ENCODE data around the gene ERC1. TPM values are rescaled to one million over a fixed set of nuclear protein-coding genes. Genes with fewer than 3 reads are reported as not detected.

The ERC1 gene
- total and polyA plus RNA-seq, 2 donors (not counting 1 experiment from before 2014, with no cell fraction given), result 19.7 to 34.5 TPM

DNA sequence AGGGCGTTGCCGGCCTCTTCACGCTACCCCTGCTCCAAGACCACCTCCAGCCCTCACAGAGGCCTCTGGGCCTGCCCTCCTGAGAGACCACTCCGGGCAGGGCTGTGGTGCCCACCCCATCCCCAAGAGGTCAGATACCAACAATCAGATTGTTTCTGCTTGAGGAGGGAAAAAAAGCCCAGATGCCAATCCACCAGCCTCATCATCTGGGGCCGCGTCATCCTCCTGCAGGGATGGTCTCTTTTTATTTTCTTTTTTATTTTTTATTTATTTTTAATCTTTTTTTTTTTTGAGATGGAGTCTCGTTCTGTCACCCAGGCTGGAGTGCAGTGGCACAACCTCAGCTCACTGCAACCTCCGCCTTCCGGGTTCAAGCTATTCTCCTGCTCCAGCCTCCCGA, 510.0 kb downstream of the ERC1 start:
- no peak overlapping the region for H3K4me2 ChIP-seq (ENCODE audit: extremely low read depth, insufficient read depth, low read length)
- H3K27ac ChIP-seq (ENCODE audit: insufficient read depth, low read length), result no peak overlapping the region
- no peak for DNase-seq (ENCODE audit: low read depth in 2 of 2)
- H3K79me2 ChIP-seq (ENCODE audit: control insufficient read depth, insufficient read depth, low read length), result no peaks in the 10 kb centered on the region
- H3K4me3 ChIP-seq (replicated peaks in 1 of 4; ENCODE audit: control extremely low read depth in 1 of 4, insufficient read depth in 1 of 4, low read depth in 3 of 4, low read length in 4 of 4), result no peak overlapping the region
- TF ChIP-seq CTCF (conservative IDR thresholded peaks at IDR 0.05 in 1 of 2, IDR thresholded peaks at IDR 0.05 in 1 of 2; ENCODE audit: low read depth in 1 of 2, low read length in 2 of 2), result no peak
- TF ChIP-seq EZH2 (IDR thresholded peaks at IDR 0.05; ENCODE audit: low read length, missing control alignments), result no peak
- H3K27me3 ChIP-seq (ENCODE audit: control insufficient read depth, insufficient read depth, low read length), result no peaks in the 10 kb centered on the region
- H4K20me1 ChIP-seq (ENCODE audit: control insufficient read depth, extremely low read depth, insufficient read depth, low read length), result no peaks in the 10 kb centered on the region
- peaks cover 7% of the 10 kb centered on the region for H3K4me1 ChIP-seq (ENCODE audit: control insufficient read depth, extremely low read depth, insufficient read depth, low read length)
- H3K9me3 ChIP-seq (ENCODE audit: control insufficient read depth, insufficient read depth, low read depth, low read length), result no peaks in the 10 kb centered on the region
- H3K9ac ChIP-seq (ENCODE audit: insufficient read depth, low read length), result no peak overlapping the region
- no peaks in the 10 kb centered on the region for H3K36me3 ChIP-seq (ENCODE audit: control insufficient read depth, insufficient read depth, low read length)
- H2AFZ ChIP-seq (ENCODE audit: low read length), result no peak overlapping the region

GRCh38 chr12:1501695-1502378, 510.8 kb downstream of the ERC1 start:
- H3K79me2 ChIP-seq (ENCODE audit: control insufficient read depth, insufficient read depth, low read length), result no peaks in the 10 kb centered on the region
- H3K4me1 ChIP-seq (ENCODE audit: control insufficient read depth, extremely low read depth, insufficient read depth, low read length), result peaks cover 7% of the 10 kb centered on the region
- TF ChIP-seq CTCF (conservative IDR thresholded peaks at IDR 0.05 in 1 of 2, IDR thresholded peaks at IDR 0.05 in 1 of 2; ENCODE audit: low read depth in 1 of 2, low read length in 2 of 2) (no peak), EZH2 (IDR thresholded peaks at IDR 0.05; ENCODE audit: low read length, missing control alignments) (no peak)
- H3K36me3 ChIP-seq (ENCODE audit: control insufficient read depth, insufficient read depth, low read length), result no peaks in the 10 kb centered on the region
- H3K27me3 ChIP-seq (ENCODE audit: control insufficient read depth, insufficient read depth, low read length), result no peaks in the 10 kb centered on the region
- no peak for DNase-seq (ENCODE audit: low read depth in 2 of 2)
- no peak overlapping the region for H2AFZ ChIP-seq (ENCODE audit: low read length)
- no peak overlapping the region for H3K27ac ChIP-seq (ENCODE audit: insufficient read depth, low read length)
- no peak overlapping the region for H3K4me3 ChIP-seq (replicated peaks in 1 of 4; ENCODE audit: control extremely low read depth in 1 of 4, insufficient read depth in 1 of 4, low read depth in 3 of 4, low read length in 4 of 4)
- H3K9me3 ChIP-seq (ENCODE audit: control insufficient read depth, insufficient read depth, low read depth, low read length), result no peaks in the 10 kb centered on the region
- no peak overlapping the region for H3K9ac ChIP-seq (ENCODE audit: insufficient read depth, low read length)
- H4K20me1 ChIP-seq (ENCODE audit: control insufficient read depth, extremely low read depth, insufficient read depth, low read length), result no peaks in the 10 kb centered on the region
- H3K4me2 ChIP-seq (ENCODE audit: extremely low read depth, insufficient read depth, low read length), result no peak overlapping the region

GRCh38 chr12:1502379-1502720, 511.3 kb downstream of the ERC1 start:
- Histone ChIP-seq H4K20me1 (ENCODE audit: control insufficient read depth, extremely low read depth, insufficient read depth, low read length) (no peaks in the 10 kb centered on the region), H2AFZ (ENCODE audit: low read length) (no peak overlapping the region), H3K4me2 (ENCODE audit: extremely low read depth, insufficient read depth, low read length) (no peak overlapping the region), H3K9ac (ENCODE audit: insufficient read depth, low read length) (no peak overlapping the region), H3K36me3 (ENCODE audit: control insufficient read depth, insufficient read depth, low read length) (no peaks in the 10 kb centered on the region), H3K27me3 (ENCODE audit: control insufficient read depth, insufficient read depth, low read length) (no peaks in the 10 kb centered on the region), H3K4me3 (replicated peaks in 1 of 4; ENCODE audit: control extremely low read depth in 1 of 4, insufficient read depth in 1 of 4, low read depth in 3 of 4, low read length in 4 of 4) (no peak overlapping the region), H3K4me1 (ENCODE audit: control insufficient read depth, extremely low read depth, insufficient read depth, low read length) (peaks cover 7% of the 10 kb centered on the region), H3K27ac (ENCODE audit: insufficient read depth, low read length) (no peak overlapping the region), H3K79me2 (ENCODE audit: control insufficient read depth, insufficient read depth, low read length) (no peaks in the 10 kb centered on the region), H3K9me3 (ENCODE audit: control insufficient read depth, insufficient read depth, low read depth, low read length) (no peaks in the 10 kb centered on the region)
- DNase-seq (ENCODE audit: low read depth in 2 of 2), result peak; percentile 26 to 57
- no peak for TF ChIP-seq EZH2 (IDR thresholded peaks at IDR 0.05; ENCODE audit: low read length, missing control alignments)
- TF ChIP-seq CTCF (conservative IDR thresholded peaks at IDR 0.05 in 1 of 2, IDR thresholded peaks at IDR 0.05 in 1 of 2; ENCODE audit: low read depth in 1 of 2, low read length in 2 of 2), result no peak
